Measurements from ENCODE around the gene NTNG1.

DNA sequence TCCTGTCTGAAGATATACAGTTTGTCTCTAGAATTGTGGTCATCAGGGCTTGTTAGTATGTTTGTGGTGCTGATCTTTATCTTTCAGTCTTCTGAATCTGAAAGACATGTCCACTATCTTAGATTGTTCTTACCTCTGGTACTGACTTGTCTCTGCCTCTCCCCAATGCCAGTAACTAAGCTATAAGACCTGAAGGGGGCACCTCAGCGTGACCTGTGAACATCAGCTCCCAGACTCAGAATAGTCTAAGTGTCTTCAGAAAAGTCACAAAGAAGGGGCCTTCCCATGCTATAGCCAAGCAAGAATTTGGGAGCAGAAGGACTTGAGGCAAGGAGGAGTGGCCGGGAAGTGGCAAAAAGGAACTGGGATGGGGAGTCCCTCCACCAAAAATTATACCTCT is 178.1 kb downstream of the NTNG1 start:
- TF ChIP-seq, protein P1, sequence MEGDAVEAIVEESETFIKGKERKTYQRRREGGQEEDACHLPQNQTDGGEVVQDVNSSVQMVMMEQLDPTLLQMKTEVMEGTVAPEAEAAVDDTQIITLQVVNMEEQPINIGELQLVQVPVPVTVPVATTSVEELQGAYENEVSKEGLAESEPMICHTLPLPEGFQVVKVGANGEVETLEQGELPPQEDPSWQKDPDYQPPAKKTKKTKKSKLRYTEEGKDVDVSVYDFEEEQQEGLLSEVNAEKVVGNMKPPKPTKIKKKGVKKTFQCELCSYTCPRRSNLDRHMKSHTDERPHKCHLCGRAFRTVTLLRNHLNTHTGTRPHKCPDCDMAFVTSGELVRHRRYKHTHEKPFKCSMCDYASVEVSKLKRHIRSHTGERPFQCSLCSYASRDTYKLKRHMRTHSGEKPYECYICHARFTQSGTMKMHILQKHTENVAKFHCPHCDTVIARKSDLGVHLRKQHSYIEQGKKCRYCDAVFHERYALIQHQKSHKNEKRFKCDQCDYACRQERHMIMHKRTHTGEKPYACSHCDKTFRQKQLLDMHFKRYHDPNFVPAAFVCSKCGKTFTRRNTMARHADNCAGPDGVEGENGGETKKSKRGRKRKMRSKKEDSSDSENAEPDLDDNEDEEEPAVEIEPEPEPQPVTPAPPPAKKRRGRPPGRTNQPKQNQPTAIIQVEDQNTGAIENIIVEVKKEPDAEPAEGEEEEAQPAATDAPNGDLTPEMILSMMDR (IDR thresholded peaks at IDR 0.05) = no peak
- no peak for TF ChIP-seq POLR2A (IDR thresholded peaks at IDR 0.05)
